ENCODE results near the gene KIFC3.
A peak's percentile ranks its signal among the peaks of the same experiment; 100 is the strongest.
"Not testable (repeated sequence)": the region's sequence is repeated elsewhere in the genome, so short reads cannot be mapped to it uniquely, and the experiment has no call there.

The KIFC3 gene

DNA sequence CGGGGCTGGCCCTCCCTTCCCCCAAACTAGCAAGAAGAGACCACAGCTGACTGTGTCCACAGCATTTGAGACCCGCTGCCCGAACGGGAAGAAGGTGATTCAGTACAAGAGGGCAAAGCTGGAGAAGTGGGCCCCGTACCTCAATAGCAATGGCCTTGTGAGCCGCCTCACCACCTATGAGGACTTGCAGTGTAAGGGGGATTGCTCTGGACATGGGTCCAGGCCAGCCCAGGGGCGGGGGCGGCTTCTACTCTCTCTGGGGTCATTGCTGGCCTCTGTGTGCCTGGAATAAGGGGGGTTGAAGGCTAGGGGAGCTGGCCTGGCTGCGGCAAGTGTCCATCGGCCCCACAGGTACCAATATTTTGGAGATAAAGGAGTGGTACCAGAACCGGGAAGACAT lies 79.6 kb downstream of the KIFC3 start:
- DNase-seq (ENCODE audit: low read depth), result no peak

- DNase-seq (ENCODE audit: low read depth), result no peak
These were observed 80.1 kb downstream of the KIFC3 start for GRCh38 chr16:57722210-57722499.

GRCh38 chr16:57721356-57722209 lies 80.7 kb downstream of the KIFC3 start:
- DNase-seq (ENCODE audit: low read depth), result no peak

DNA sequence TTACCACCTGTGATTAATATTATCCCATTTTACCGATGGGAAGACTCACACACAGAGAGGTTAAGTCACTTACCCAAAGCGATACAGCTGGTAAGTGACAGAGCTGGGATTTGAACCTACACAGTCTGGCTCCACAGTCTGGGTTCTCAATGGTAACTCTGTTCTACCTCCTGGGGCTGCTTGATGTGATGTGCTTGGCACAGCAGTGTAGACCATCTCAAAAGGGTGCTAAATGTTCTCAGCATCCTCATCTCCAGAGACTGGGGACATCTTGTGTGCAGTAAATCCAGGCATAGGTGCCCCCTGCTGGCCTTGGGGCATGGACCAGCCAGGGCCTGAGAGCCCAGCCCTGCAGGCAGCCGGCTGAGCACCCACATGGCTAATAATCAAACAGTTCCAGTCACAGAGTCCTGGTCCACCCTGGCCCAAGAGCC lies 82.1 kb downstream of the KIFC3 start:
- DNase-seq (ENCODE audit: low read depth), result peak; percentile 66

GRCh38 chr16:57714047-57714446 lies 88.2 kb downstream of the KIFC3 start:
- DNase-seq (ENCODE audit: low read depth), result no peak

DNA sequence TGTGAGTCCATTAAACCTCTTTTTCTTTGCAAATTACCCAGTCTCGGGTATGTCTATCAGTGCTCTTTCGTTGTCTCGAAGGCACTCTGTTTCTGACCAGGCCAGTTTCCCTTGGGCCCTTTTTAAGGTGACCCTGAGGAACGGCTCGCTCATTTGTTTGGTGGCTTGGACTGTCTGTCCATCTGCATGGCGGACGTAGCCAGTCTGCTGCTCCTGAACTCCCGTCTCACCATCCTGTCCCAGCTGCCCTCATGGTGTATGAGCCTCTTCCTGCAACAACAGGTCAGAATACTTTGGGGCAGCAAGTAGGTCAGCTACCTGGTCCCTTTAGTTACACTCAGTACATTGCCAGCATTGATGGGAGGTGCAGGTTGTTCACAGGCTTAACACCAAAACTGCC lies 88.7 kb downstream of the KIFC3 start:
- no peak for DNase-seq (ENCODE audit: low read depth)

DNA sequence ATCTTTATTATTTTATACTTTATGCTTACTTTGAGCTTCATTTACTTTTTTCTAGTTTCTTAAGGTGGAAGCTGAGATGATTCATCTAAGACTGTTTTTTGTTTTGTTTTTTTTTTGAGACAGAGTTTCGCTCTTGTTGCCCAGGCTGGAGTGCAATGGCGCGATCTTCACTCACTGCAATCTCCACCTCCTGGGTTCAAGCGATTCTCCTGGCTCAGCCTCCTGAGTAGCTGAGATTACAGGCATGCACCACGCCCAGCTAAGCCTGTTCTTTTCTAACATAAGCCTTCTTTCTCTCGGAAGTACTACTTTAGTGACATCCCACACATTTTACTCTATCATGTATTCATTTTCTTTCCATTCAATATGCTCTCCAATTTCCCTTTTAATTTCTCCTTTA lies 89.7 kb downstream of the KIFC3 start:
- not testable (repeated sequence) for DNase-seq (ENCODE audit: low read depth)

GRCh38 chr16:57711993-57712392 lies 90.3 kb downstream of the KIFC3 start:
- no peak for DNase-seq (ENCODE audit: low read depth)

- DNase-seq (ENCODE audit: low read depth), result no peak
These were observed 90.9 kb downstream of the KIFC3 start for GRCh38 chr16:57711346-57711745.

DNA sequence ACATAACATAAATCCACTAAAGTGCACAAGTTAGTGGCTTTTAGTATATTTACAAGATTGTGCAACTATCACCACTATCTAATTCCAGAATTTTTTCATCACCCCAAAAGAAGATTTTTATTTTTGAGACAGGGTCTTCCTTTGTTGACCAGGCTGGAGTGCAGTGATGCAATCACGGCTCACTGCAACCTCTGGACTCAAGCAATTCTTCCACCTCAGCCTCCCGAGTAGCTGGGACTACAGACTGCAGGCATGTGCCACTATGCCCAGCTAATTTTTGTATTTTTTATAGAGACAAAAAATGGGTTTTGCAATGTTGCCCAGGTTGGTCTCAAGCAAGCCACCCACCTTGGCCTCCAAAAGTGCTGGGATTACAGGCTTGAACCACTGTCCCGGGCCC lies 92.6 kb downstream of the KIFC3 start:
- no peak for DNase-seq (ENCODE audit: low read depth)
